B cell (primary cell): Measurements from ENCODE around the gene SMOC1. TPM values are rescaled to one million over a fixed set of nuclear protein-coding genes. Genes with fewer than 3 reads are reported as not detected.

Experiments
- ATAC-seq: fragments of 200-7000 bp; cut with Tn5 transposase; one replicate; pipeline ENCODE4 v1.10.0; 2021; ENCODE audit warnings: low read depth, mild to moderate bottlenecking, moderate number of reproducible peaks, moderate library complexity
- CTCF ChIA-PET: fragments of 350-600 bp; sonication (Branson Sonifier 250); formaldehyde crosslinking; loops from one replicate; lab custom pipeline; 2021; ENCODE audit warnings: antibody characterized with exemption, inconsistent platforms; lab: Charles Lee
- POLR2A ChIA-PET: fragments of 350-600 bp; sonication (Branson Sonifier 250); formaldehyde crosslinking; loops from one replicate; lab custom pipeline; 2021; ENCODE audit warnings: antibody characterized with exemption; lab: Charles Lee
- DNase-seq: peaks from one replicate; pipeline ENCODE4 v3.0.0; 2013
- H2AFZ ChIP-seq: 2 replicates; pipeline ENCODE4 v1.6.1; 2012; ENCODE audit warnings: mild to moderate bottlenecking, low read depth, low read length; ENCODE audit not compliant: insufficient read depth, poor library complexity, severe bottlenecking
- H3K27ac ChIP-seq, 2 donors: 1 replicate in 1 of 2; 2 replicates in 1 of 2; pipeline ENCODE4 v1.5.1; 2012 to 2013; ENCODE audit warnings: low read length in 2 of 2, mild to moderate bottlenecking in 2 of 2, moderate library complexity in 1 of 2
- H3K27me3 ChIP-seq, 4 experiments: fragments of 200-600 bp in 1 of 4; sonication (generic) in 1 of 4; replicated peaks in 1 of 4; 1 replicate in 2 of 4; 2 replicates in 2 of 4; pipeline versions ENCODE4 v1.6.1 to v1.7.0; 2013 to 2016; ENCODE audit warnings: low read length in 3 of 4, mild to moderate bottlenecking in 2 of 4, mixed read lengths in 1 of 4, moderate library complexity in 1 of 4; ENCODE audit not compliant: insufficient read depth in 4 of 4, control insufficient read depth in 3 of 4; ENCODE audit errors: control extremely low read depth in 1 of 4
- H3K36me3 ChIP-seq, 2 experiments: replicated peaks in 1 of 2; 1 replicate in 1 of 2; 2 replicates in 1 of 2; pipeline versions ENCODE4 v1.6.1 to v1.7.1; 2013; ENCODE audit warnings: low read length in 1 of 2; ENCODE audit not compliant: insufficient read depth in 2 of 2, control insufficient read depth in 1 of 2; ENCODE audit errors: control extremely low read depth in 1 of 2, extremely low read depth in 1 of 2
- H3K4me1 ChIP-seq, 2 donors: fragments of 200-600 bp in 1 of 2; sonication (generic) in 1 of 2; 1 replicate in 1 of 2; 2 replicates in 1 of 2; pipeline versions ENCODE4 v1.5.1 to v1.6.1; 2013 to 2017; ENCODE audit warnings: low read length in 2 of 2; ENCODE audit not compliant: control insufficient read depth in 2 of 2, insufficient read depth in 2 of 2
- H3K4me2 ChIP-seq: replicated peaks from 2 replicates; pipeline ENCODE3; 2012; ENCODE audit warnings: mild to moderate bottlenecking, low read depth, low read length; ENCODE audit not compliant: poor library complexity, severe bottlenecking
- H3K4me3 ChIP-seq, 5 experiments: fragments of 200-600 bp in 1 of 5; sonication (generic) in 1 of 5; 1 replicate in 3 of 5; 2 replicates in 2 of 5; pipeline versions ENCODE4 v1.5.1 to v1.7.0; 2011 to 2016; ENCODE audit warnings: low read length in 4 of 5, mild to moderate bottlenecking in 4 of 5, low read depth in 2 of 5, control low read depth in 1 of 5, moderate library complexity in 1 of 5; ENCODE audit not compliant: insufficient read depth in 1 of 5; ENCODE audit errors: control extremely low read depth in 1 of 5, extremely low read depth in 1 of 5
- H3K79me2 ChIP-seq: fragments of 200-600 bp; sonication (generic); one replicate; pipeline ENCODE4 v1.6.0; 2016; ENCODE audit warnings: low read length; ENCODE audit not compliant: control insufficient read depth, insufficient read depth
- H3K9ac ChIP-seq: fragments of 200-600 bp; sonication (generic); 2 replicates; pipeline ENCODE4 v1.6.1; 2017; ENCODE audit warnings: mild to moderate bottlenecking, low read length, moderate library complexity
- H3K9me3 ChIP-seq, 3 donors: one replicate each; pipeline versions ENCODE4 v1.6.1 to v1.7.1; 2013; ENCODE audit warnings: low read length in 2 of 3; ENCODE audit not compliant: control insufficient read depth in 2 of 3, insufficient read depth in 1 of 3; ENCODE audit errors: control extremely low read depth in 1 of 3
- H4K20me1 ChIP-seq: 2 replicates; pipeline ENCODE4 v1.6.0; 2012; ENCODE audit warnings: mild to moderate bottlenecking, low read length; ENCODE audit not compliant: insufficient read depth, control insufficient read depth, poor library complexity, severe bottlenecking
- H3K27ac Mint-ChIP-seq: one replicate; pipeline ENCODE4 v1.8.0; 2021; ENCODE audit warnings: mixed read lengths
- H3K27me3 Mint-ChIP-seq: one replicate; pipeline ENCODE4 v1.8.0; 2021; ENCODE audit warnings: mixed read lengths
- H3K4me1 Mint-ChIP-seq: one replicate; pipeline ENCODE4 v1.8.0; 2021; ENCODE audit warnings: mixed read lengths
- H3K4me3 Mint-ChIP-seq: one replicate; pipeline ENCODE4 v1.8.0; 2021; ENCODE audit warnings: mixed read lengths
- H3K9me3 Mint-ChIP-seq: one replicate; pipeline ENCODE4 v1.8.0; 2022; ENCODE audit warnings: mixed read lengths; ENCODE audit not compliant: insufficient read depth
- EZH2 ChIP-seq: IDR thresholded peaks from 2 replicates; pipeline ENCODE4 v1.6.1; 2012; ENCODE audit warnings: borderline replicate concordance, low read depth, mild to moderate bottlenecking, moderate library complexity, low read length; ENCODE audit not compliant: insufficient read depth, poor library complexity, severe bottlenecking
- WGBS: methylation state at CpG from one replicate; pipeline ENCODE4 v1.1.5; 2013; ENCODE audit warnings: missing lambda C conversion rate; ENCODE audit not compliant: insufficient coverage; 5-methylcytosine and 5-hydroxymethylcytosine counted together
- intact Hi-C: fragments of 100-400 bp; cut with micrococcal nuclease; formaldehyde crosslinking; loops from one replicate; pipeline ENCODE4 v1.10.0; 2022
- polyA plus RNA-seq: library from polyadenylated mRNA; depleted of rRNA; stranded (reverse); fragments of >200 nt; gene quantifications from 2 replicates; pipeline ENCODE4 v1.2.3, GENCODE V29; 2012
- total RNA-seq, 2 donors: library from RNA; stranded (reverse); fragments of 120-200 nt in 1 of 2; gene quantifications; 1 replicate in 1 of 2; 2 replicates in 1 of 2; pipeline versions ENCODE4 v1.2.3 to v1.2.4, GENCODE V29; 2013 to 2022
- TF ChIP-seq, protein P1 (sequence below): fragments of 200-600 bp; IDR thresholded peaks from one replicate; pipeline ENCODE4 v1.8.0; 2022; ENCODE audit warnings: antibody characterized with exemption, mild to moderate bottlenecking

Gene SMOC1
- total and polyA plus RNA-seq, 2 donors (not counting 1 experiment from before 2014, with no cell fraction given): 0.04 to 0.84 TPM

DNA sequence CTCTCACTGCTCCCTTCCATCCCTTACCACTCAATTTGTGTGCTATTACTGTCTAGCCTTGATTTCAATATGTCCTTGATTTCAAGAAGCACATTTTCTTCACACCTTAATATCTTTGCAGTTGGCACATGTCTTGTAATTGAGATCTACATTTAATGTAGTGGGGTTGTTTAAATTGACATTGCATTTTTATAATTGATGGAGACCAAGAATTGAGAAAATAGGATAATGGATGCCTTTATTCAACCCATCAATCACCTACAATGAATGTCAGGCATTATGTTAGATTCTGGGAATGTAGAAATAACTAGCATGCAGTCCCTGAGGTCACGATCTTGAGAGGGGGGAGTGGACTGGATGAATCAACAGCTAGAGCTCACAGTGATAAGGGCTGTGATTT lies 94.6 kb downstream of the SMOC1 start:
- intact Hi-C loops: no loop called here
- no peaks in the 10 kb centered on the region for H3K79me2 ChIP-seq
- H3K9ac ChIP-seq: no peak overlapping the region
- 77% methylated on average over 1 of the region's 1 CpG for WGBS
- ATAC-seq: no peak
- Mint-ChIP-seq H3K27me3 (peaks cover 20% of the 10 kb centered on the region), H3K4me1 (no peaks in the 10 kb centered on the region), H3K4me3 (no peak overlapping the region), H3K27ac (no peak overlapping the region), H3K9me3 (no peaks in the 10 kb centered on the region)
- H4K20me1 ChIP-seq: no peaks in the 10 kb centered on the region
- no peak for DNase-seq
- H3K4me1 ChIP-seq: no peaks in the 10 kb centered on the region
- no peak overlapping the region for H3K4me2 ChIP-seq
- H2AFZ ChIP-seq: no peak overlapping the region
- H3K9me3 ChIP-seq: no peaks in the 10 kb centered on the region
- no peak overlapping the region for H3K27ac ChIP-seq
- CTCF ChIA-PET: no interaction called here
- TF ChIP-seq, protein P1, sequence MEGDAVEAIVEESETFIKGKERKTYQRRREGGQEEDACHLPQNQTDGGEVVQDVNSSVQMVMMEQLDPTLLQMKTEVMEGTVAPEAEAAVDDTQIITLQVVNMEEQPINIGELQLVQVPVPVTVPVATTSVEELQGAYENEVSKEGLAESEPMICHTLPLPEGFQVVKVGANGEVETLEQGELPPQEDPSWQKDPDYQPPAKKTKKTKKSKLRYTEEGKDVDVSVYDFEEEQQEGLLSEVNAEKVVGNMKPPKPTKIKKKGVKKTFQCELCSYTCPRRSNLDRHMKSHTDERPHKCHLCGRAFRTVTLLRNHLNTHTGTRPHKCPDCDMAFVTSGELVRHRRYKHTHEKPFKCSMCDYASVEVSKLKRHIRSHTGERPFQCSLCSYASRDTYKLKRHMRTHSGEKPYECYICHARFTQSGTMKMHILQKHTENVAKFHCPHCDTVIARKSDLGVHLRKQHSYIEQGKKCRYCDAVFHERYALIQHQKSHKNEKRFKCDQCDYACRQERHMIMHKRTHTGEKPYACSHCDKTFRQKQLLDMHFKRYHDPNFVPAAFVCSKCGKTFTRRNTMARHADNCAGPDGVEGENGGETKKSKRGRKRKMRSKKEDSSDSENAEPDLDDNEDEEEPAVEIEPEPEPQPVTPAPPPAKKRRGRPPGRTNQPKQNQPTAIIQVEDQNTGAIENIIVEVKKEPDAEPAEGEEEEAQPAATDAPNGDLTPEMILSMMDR: no peak
- TF ChIP-seq EZH2: no peak
- POLR2A ChIA-PET: no interaction called here
- no peaks in the 10 kb centered on the region for H3K27me3 ChIP-seq
- H3K4me3 ChIP-seq: no peak overlapping the region
- H3K36me3 ChIP-seq: no peaks in the 10 kb centered on the region

DNA sequence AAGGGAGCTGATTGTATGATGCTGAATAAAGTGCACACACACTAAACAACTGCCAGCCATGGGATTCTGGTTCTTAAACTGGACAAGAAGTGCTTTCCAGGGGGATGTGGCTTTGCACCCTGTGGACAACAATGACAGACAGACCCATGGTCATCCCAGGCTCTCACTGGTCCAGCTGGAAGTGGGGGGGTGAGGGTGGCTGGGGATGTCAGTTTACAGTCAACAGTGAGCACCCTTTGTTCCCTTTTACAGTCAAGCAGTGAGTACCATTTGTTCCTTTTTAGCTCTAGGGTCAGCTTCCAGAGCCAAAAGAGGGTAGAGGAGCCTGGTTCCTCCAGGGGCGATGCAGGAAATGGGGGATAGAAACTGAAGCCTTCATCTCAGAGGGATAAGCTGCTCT lies 100.7 kb downstream of the SMOC1 start:
- DNase-seq: no peak
- Mint-ChIP-seq H3K4me3 (no peak overlapping the region), H3K4me1 (no peaks in the 10 kb centered on the region), H3K27me3 (peaks cover 41% of the 10 kb centered on the region), H3K27ac (no peak overlapping the region), H3K9me3 (no peaks in the 10 kb centered on the region)
- H3K4me2 ChIP-seq: no peak overlapping the region
- H3K27ac ChIP-seq: no peak overlapping the region
- no peaks in the 10 kb centered on the region for H3K79me2 ChIP-seq
- H3K4me3 ChIP-seq: no peak overlapping the region
- H2AFZ ChIP-seq: no peak overlapping the region
- peaks cover 0 to 2% (median 0%) of the 10 kb centered on the region in 4 experiments for H3K27me3 ChIP-seq
- CTCF ChIA-PET: no interaction called here
- no peaks in the 10 kb centered on the region for H4K20me1 ChIP-seq
- no peak for TF ChIP-seq EZH2
- TF ChIP-seq, protein P1: no peak
- POLR2A ChIA-PET: no interaction called here
- H3K9ac ChIP-seq: no peak overlapping the region
- H3K9me3 ChIP-seq: peaks cover 0 to 3% (median 0%) of the 10 kb centered on the region in 3 donors
- H3K36me3 ChIP-seq: no peaks in the 10 kb centered on the region
- no peak for ATAC-seq
- H3K4me1 ChIP-seq: no peaks in the 10 kb centered on the region
- 63% methylated on average over 1 of the region's 1 CpG for WGBS
- intact Hi-C loops: no loop called here
